ENCODE measurements around the gene NAALADL2. TPM values are rescaled to one million over a fixed set of nuclear protein-coding genes. Genes with fewer than 3 reads are reported as not detected.
"Not testable (repeated sequence)": the region's sequence is repeated elsewhere in the genome, so short reads cannot be mapped to it uniquely, and the experiment has no call there.

NAALADL2 gene
- total RNA-seq, 1 experiment from 2014 or later: not detected

DNA sequence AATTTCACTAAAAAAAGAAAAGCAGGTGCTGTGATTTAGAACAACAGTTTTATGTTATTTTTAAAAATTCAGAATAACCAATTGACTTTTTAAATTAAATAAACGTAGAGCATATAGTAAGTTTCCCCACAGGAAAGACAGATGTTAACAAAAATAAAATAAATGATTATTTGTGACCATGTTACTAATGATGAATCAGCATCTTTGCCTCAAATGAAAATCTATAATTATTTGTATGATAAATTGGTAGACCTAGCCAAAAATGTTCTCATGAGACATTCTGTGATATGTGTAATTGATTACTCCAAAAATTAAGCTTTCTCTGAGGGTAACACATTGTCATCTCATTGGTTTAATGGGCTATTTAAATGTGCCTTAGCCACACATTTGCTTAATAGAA is 948.0 kb downstream of the NAALADL2 start:
- Histone ChIP-seq H4K20me1 (ENCODE audit: insufficient read depth, low read depth, low read length) (no peaks in the 10 kb centered on the region), H3K4me1 (ENCODE audit: low read length) (no peaks in the 10 kb centered on the region), H2AFZ (ENCODE audit: low read length) (no peak overlapping the region), H3K9me3 (ENCODE audit: low read length) (peaks cover 19% of the 10 kb centered on the region), H3K9ac (ENCODE audit: low read length) (no peak overlapping the region), H3K36me3 (ENCODE audit: insufficient read depth, low read length) (no peaks in the 10 kb centered on the region), H3K4me3 (ENCODE audit: low read length) (no peak overlapping the region), H3K79me2 (ENCODE audit: low read length) (no peaks in the 10 kb centered on the region), H3K27ac (ENCODE audit: low read length) (no peak overlapping the region), H3K27me3 (ENCODE audit: low read length) (no peaks in the 10 kb centered on the region), H3K9me2 (replicated peaks; ENCODE audit: insufficient read depth, low read length) (no peaks in the 10 kb centered on the region), H3K4me2 (ENCODE audit: low read depth, low read length, poor library complexity, severe bottlenecking) (no peak overlapping the region)
- no peak for DNase-seq

DNA sequence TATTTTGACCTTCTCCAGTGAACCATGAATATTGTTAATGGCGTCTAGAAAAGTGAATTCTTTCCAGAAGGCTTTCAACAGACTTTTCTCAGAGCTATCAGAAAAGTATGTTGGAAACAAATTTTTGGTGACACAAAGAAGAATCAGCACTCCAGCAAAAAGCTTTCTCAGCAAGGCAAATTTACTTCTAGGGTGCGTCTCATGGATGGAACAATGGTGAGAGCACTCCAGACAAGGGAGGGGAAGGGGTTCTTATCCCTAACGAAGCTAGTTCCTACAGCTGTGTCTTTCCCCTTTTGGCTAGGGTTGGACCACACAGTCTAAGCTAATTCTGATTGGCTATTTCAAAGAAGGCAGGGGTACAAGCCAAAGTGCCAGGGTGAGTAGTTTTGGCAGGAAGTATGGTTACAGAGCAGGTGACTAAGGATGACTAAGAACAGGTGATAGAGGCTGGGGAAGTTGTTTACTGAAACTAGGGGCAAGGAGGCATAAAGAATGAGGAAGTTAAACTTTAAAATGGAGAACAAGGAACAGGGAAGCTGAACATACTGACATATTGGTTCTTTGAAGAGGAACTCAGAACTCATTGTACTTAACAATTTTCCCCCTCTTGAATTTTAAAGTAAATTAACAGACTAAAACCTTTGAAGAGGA is 959.8 kb downstream of the NAALADL2 start:
- Histone ChIP-seq H2AFZ (ENCODE audit: low read length) (no peak overlapping the region), H3K27me3 (ENCODE audit: low read length) (no peaks in the 10 kb centered on the region), H3K9me3 (ENCODE audit: low read length) (peaks cover 28% of the 10 kb centered on the region), H3K36me3 (ENCODE audit: insufficient read depth, low read length) (no peaks in the 10 kb centered on the region), H4K20me1 (ENCODE audit: insufficient read depth, low read depth, low read length) (no peaks in the 10 kb centered on the region), H3K9me2 (replicated peaks; ENCODE audit: insufficient read depth, low read length) (no peaks in the 10 kb centered on the region), H3K4me1 (ENCODE audit: low read length) (no peaks in the 10 kb centered on the region), H3K4me2 (ENCODE audit: low read depth, low read length, poor library complexity, severe bottlenecking) (no peak overlapping the region), H3K27ac (ENCODE audit: low read length) (no peak overlapping the region), H3K9ac (ENCODE audit: low read length) (no peak overlapping the region), H3K79me2 (ENCODE audit: low read length) (no peaks in the 10 kb centered on the region), H3K4me3 (ENCODE audit: low read length) (no peak overlapping the region)
- DNase-seq: no peak

- H2AFZ ChIP-seq (ENCODE audit: low read length); H3K79me2 ChIP-seq (ENCODE audit: low read length); H4K20me1 ChIP-seq (ENCODE audit: insufficient read depth, low read depth, low read length); H3K4me2 ChIP-seq (ENCODE audit: low read depth, low read length, poor library complexity, severe bottlenecking); H3K27me3 ChIP-seq (ENCODE audit: low read length); H3K9me2 ChIP-seq (replicated peaks; ENCODE audit: insufficient read depth, low read length); H3K27ac ChIP-seq (ENCODE audit: low read length); H3K9ac ChIP-seq (ENCODE audit: low read length); H3K36me3 ChIP-seq (ENCODE audit: insufficient read depth, low read length); H3K4me1 ChIP-seq (ENCODE audit: low read length); H3K4me3 ChIP-seq (ENCODE audit: low read length); DNase-seq: not testable (repeated sequence)
- H3K9me3 ChIP-seq (ENCODE audit: low read length): peaks cover 17% of the 10 kb centered on the region
These were observed 963.8 kb downstream of the NAALADL2 start for GRCh38 chr3:175822766-175823491.

GRCh38 chr3:175825016-175825580 is 966.0 kb downstream of the NAALADL2 start:
- H3K9ac ChIP-seq (ENCODE audit: low read length); H3K4me3 ChIP-seq (ENCODE audit: low read length); H3K9me2 ChIP-seq (replicated peaks; ENCODE audit: insufficient read depth, low read length); H2AFZ ChIP-seq (ENCODE audit: low read length); H3K27ac ChIP-seq (ENCODE audit: low read length); H4K20me1 ChIP-seq (ENCODE audit: insufficient read depth, low read depth, low read length); H3K4me1 ChIP-seq (ENCODE audit: low read length); DNase-seq; H3K4me2 ChIP-seq (ENCODE audit: low read depth, low read length, poor library complexity, severe bottlenecking); H3K79me2 ChIP-seq (ENCODE audit: low read length); H3K36me3 ChIP-seq (ENCODE audit: insufficient read depth, low read length); H3K27me3 ChIP-seq (ENCODE audit: low read length): not testable (repeated sequence)
- peaks cover 11% of the 10 kb centered on the region for H3K9me3 ChIP-seq (ENCODE audit: low read length)

- H3K4me3 ChIP-seq (ENCODE audit: low read length): no peak overlapping the region
- no peak overlapping the region for H3K9ac ChIP-seq (ENCODE audit: low read length)
- H3K79me2 ChIP-seq (ENCODE audit: low read length): no peaks in the 10 kb centered on the region
- H4K20me1 ChIP-seq (ENCODE audit: insufficient read depth, low read depth, low read length): no peaks in the 10 kb centered on the region
- DNase-seq: no peak
- H3K36me3 ChIP-seq (ENCODE audit: insufficient read depth, low read length): no peaks in the 10 kb centered on the region
- no peaks in the 10 kb centered on the region for H3K9me2 ChIP-seq (replicated peaks; ENCODE audit: insufficient read depth, low read length)
- no peak overlapping the region for H3K4me2 ChIP-seq (ENCODE audit: low read depth, low read length, poor library complexity, severe bottlenecking)
- peaks cover 7% of the 10 kb centered on the region; the same call in 1 of the 2 replicates for H3K9me3 ChIP-seq (ENCODE audit: low read length)
- H3K27ac ChIP-seq (ENCODE audit: low read length): no peak overlapping the region
- no peaks in the 10 kb centered on the region for H3K27me3 ChIP-seq (ENCODE audit: low read length)
- no peaks in the 10 kb centered on the region for H3K4me1 ChIP-seq (ENCODE audit: low read length)
- no peak overlapping the region for H2AFZ ChIP-seq (ENCODE audit: low read length)
These were observed 967.6 kb downstream of the NAALADL2 start for GRCh38 chr3:175826759-175827158.

- not testable (repeated sequence) for H3K9me3 ChIP-seq (ENCODE audit: low read length); H3K79me2 ChIP-seq (ENCODE audit: low read length); H3K4me3 ChIP-seq (ENCODE audit: low read length); H3K27ac ChIP-seq (ENCODE audit: low read length); H3K27me3 ChIP-seq (ENCODE audit: low read length); H3K36me3 ChIP-seq (ENCODE audit: insufficient read depth, low read length); H4K20me1 ChIP-seq (ENCODE audit: insufficient read depth, low read depth, low read length); DNase-seq; H3K9ac ChIP-seq (ENCODE audit: low read length); H2AFZ ChIP-seq (ENCODE audit: low read length); H3K9me2 ChIP-seq (replicated peaks; ENCODE audit: insufficient read depth, low read length); H3K4me1 ChIP-seq (ENCODE audit: low read length); H3K4me2 ChIP-seq (ENCODE audit: low read depth, low read length, poor library complexity, severe bottlenecking)
These were observed 970.7 kb downstream of the NAALADL2 start for GRCh38 chr3:175829809-175830208.

DNA sequence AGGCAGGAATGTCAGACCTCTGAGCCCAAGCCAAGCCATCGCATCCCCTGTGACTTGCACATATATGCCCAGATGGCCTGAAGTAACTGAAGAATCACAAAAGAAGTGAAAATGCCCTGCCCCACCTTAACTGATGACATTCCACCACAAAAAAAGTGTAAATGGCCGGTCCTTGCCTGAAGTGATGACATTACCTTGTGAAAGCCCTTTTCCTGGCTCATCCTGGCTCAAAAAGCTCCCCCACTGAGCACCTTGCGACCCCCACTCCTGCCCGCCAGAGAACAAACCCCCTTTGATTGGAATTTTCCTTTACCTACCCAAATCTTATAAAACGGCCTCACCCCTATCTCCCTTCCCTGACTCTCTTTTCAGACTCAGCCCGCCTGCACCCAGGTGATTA is 976.6 kb downstream of the NAALADL2 start:
- not testable (repeated sequence) for H3K9me3 ChIP-seq (ENCODE audit: low read length); H3K9me2 ChIP-seq (replicated peaks; ENCODE audit: insufficient read depth, low read length); H3K4me3 ChIP-seq (ENCODE audit: low read length); H3K4me1 ChIP-seq (ENCODE audit: low read length); DNase-seq; H3K9ac ChIP-seq (ENCODE audit: low read length); H3K79me2 ChIP-seq (ENCODE audit: low read length); H3K27ac ChIP-seq (ENCODE audit: low read length); H2AFZ ChIP-seq (ENCODE audit: low read length); H4K20me1 ChIP-seq (ENCODE audit: insufficient read depth, low read depth, low read length); H3K36me3 ChIP-seq (ENCODE audit: insufficient read depth, low read length); H3K4me2 ChIP-seq (ENCODE audit: low read depth, low read length, poor library complexity, severe bottlenecking); H3K27me3 ChIP-seq (ENCODE audit: low read length)

DNA sequence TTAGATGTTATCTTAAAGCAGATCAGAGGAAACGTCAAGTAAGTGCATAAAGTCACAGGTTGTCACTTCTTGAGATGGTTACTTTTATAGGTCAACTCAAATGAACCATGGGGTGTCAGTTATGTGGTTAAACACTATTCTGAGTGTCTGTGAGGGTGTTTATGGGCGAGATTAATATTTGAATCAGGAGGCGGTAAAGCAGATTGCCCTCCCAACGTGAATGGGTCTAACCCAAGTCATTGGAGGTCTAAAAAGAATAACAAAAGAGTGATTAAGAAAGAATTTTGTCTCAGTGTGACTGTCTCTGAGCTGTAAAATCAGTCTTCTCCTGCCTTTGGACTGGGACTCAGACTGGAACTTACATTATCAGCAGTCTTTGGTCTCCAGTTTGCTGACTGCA is 977.5 kb downstream of the NAALADL2 start:
- Histone ChIP-seq H3K9me3 (ENCODE audit: low read length) (peaks cover 5% of the 10 kb centered on the region), H4K20me1 (ENCODE audit: insufficient read depth, low read depth, low read length) (no peaks in the 10 kb centered on the region)

More for the DNA sequence above, 977.5 kb downstream of the NAALADL2 start:
- no peak overlapping the region for H2AFZ ChIP-seq (ENCODE audit: low read length)
- H3K9ac ChIP-seq (ENCODE audit: low read length): no peak overlapping the region
- H3K27ac ChIP-seq (ENCODE audit: low read length): no peak overlapping the region
- H3K36me3 ChIP-seq (ENCODE audit: insufficient read depth, low read length): no peaks in the 10 kb centered on the region
- no peaks in the 10 kb centered on the region for H3K79me2 ChIP-seq (ENCODE audit: low read length)
- H3K4me2 ChIP-seq (ENCODE audit: low read depth, low read length, poor library complexity, severe bottlenecking): no peak overlapping the region
- H3K27me3 ChIP-seq (ENCODE audit: low read length): no peaks in the 10 kb centered on the region
- H3K4me1 ChIP-seq (ENCODE audit: low read length): no peaks in the 10 kb centered on the region
- DNase-seq: no peak
- H3K9me2 ChIP-seq (replicated peaks; ENCODE audit: insufficient read depth, low read length): no peaks in the 10 kb centered on the region
- H3K4me3 ChIP-seq (ENCODE audit: low read length): no peak overlapping the region
